ENCODE measurements around the gene GRXCR2.

The GRXCR2 gene, protein sequence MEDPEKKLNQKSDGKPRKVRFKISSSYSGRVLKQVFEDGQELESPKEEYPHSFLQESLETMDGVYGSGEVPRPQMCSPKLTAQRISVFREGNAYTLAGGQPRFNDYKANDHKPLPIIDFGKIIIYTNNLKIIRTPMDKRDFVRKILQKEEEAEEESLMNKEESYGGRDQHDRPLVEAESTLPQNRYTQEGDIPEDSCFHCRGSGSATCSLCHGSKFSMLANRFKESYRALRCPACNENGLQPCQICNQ

DNA sequence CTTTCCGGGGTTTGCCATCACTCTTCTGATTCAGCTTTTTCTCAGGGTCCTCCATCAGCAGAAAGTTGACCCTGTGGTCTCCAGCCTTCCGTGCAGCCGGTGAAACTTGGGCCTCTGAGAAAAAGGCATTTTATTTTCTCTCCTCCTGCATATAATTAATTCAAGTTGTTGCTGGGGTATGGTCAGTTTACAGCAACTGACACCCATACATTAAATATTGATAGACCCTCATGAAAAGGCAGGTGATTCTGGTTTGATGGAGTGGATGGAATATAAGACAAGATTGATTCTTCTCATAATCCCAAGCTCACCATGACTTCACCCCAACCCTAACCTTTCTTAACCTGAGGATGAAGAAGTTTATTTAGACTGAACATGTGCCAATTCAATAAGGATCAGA lies at the start of gene GRXCR2:
Gene GRXCR2, minus strand, starts transcription at position 101 of the 400 bp plus-strand sequence. Its CDS starts 46 bp downstream, at position 55.
- Histone ChIP-seq H3K27me3 (ENCODE audit: control insufficient read depth, insufficient read depth, low read length) (no peaks in the 10 kb centered on the region), H3K4me1 (ENCODE audit: control insufficient read depth, insufficient read depth, low read length) (no peaks in the 10 kb centered on the region), H3K4me3 (ENCODE audit: low read length) (no peak within 1 kb of the TSS), H3K9ac (ENCODE audit: low read length) (no peak within 1 kb of the TSS), H3K36me3 (ENCODE audit: control insufficient read depth, insufficient read depth, low read length) (no peaks in the 10 kb centered on the region), H3K27ac (ENCODE audit: low read depth, low read length) (no peak within 1 kb of the TSS)

DNA sequence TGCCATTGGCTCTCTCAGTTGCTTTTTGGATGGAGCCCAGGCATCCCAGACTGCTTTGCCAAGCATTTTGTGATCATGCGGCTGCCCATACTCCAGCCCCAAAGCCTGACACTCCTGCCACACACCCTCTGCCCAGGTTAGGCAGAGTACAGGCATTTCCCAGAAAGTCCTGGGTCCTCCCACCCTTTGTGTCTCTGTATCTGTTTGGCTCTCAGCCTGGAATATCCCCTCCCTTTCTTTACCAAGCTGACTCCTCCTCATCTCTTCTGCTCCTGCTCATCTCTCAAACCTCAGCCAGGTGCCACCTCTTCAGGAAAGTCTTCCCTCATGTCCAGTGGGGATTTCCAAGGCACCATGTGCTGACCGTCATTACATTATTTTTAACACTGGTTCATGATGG lies 49.2 kb upstream of the GRXCR2 start:
- Histone ChIP-seq H3K4me3 (ENCODE audit: low read length) (no peak overlapping the region), H3K27me3 (ENCODE audit: control insufficient read depth, insufficient read depth, low read length) (no peaks in the 10 kb centered on the region), H3K27ac (ENCODE audit: low read depth, low read length) (no peak overlapping the region), H3K9ac (ENCODE audit: low read length) (no peak overlapping the region), H3K36me3 (ENCODE audit: control insufficient read depth, insufficient read depth, low read length) (no peaks in the 10 kb centered on the region), H3K4me1 (ENCODE audit: control insufficient read depth, insufficient read depth, low read length) (no peaks in the 10 kb centered on the region)

DNA sequence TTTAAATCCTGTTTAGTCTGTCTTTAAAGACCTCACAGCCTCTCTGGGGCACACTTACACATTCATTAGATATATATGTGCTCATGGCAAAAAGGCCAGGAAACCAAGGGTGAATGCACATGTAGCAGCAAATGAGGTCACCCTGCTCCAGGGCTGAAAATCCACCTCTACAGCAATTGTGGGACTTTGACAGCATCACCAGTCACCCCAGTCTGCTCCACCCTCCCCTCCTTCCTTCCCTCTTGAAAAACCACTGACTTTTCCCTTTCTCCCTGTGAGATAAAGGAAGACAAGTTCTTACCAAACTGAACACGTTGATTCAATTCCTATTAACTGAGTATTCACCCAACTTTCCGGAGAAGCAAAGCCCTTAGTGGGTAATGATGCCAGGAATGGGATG lies 48.4 kb upstream of the GRXCR2 start:
- Histone ChIP-seq H3K27me3 (ENCODE audit: control insufficient read depth, insufficient read depth, low read length) (no peaks in the 10 kb centered on the region), H3K36me3 (ENCODE audit: control insufficient read depth, insufficient read depth, low read length) (no peaks in the 10 kb centered on the region), H3K9ac (ENCODE audit: low read length) (no peak overlapping the region), H3K27ac (ENCODE audit: low read depth, low read length) (no peak overlapping the region), H3K4me1 (ENCODE audit: control insufficient read depth, insufficient read depth, low read length) (no peaks in the 10 kb centered on the region), H3K4me3 (ENCODE audit: low read length) (no peak overlapping the region)

DNA sequence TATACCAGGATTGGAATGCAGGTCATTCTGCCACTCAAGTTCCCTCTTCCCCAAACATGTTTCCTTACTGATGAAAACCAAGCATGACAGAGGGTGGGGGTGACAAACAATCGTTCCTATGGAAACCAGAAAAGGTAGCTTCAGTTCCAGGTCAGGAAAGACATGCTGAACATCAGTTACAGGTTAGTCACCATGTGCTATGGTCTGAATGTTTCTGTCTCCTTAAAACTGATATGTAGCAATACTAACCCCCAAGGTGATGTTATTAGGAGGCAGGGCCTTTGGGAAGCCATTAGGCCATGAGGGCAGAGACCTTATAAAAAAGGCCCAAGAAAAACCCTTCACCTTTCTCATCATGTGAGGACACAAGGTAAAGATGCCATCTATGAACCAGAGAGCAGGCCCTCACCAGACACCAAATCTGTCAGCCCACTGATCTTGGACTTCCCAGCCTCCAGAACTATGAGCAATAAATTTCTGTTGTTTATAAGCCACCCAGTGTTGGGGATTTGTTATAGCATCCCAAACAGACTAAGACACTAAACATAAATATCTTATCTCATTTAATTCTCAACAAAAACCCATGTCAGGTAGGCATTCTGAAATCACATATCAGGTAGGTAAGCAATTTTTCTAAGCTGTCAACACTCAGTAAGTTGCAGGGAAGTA lies 47.9 kb upstream of the GRXCR2 start:
- no peaks in the 10 kb centered on the region for H3K4me1 ChIP-seq (ENCODE audit: control insufficient read depth, insufficient read depth, low read length)
- no peaks in the 10 kb centered on the region for H3K36me3 ChIP-seq (ENCODE audit: control insufficient read depth, insufficient read depth, low read length)
- H3K27me3 ChIP-seq (ENCODE audit: control insufficient read depth, insufficient read depth, low read length) = no peaks in the 10 kb centered on the region
- no peak overlapping the region for H3K9ac ChIP-seq (ENCODE audit: low read length)
- H3K4me3 ChIP-seq (ENCODE audit: low read length) = no peak overlapping the region
- H3K27ac ChIP-seq (ENCODE audit: low read depth, low read length) = no peak overlapping the region

DNA sequence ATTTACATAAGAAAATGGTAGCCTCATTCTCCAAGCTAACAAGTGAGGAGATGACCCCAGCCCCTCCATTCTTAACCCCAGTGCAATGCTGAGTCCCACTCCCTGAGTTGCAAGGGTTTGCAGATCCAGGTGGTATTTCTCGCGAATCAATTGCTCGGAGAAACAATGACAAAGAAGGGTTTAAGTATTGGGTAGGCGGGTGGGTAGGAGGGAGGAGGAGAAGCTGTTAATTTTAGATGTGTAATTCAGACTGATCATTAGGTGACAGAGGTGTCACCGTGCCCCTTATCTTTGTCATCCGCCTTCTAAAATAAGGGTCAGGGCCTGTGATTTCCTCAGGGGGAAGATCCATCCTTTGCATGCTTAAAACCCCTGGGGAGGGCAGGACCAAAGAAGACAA lies 46.6 kb upstream of the GRXCR2 start:
- no peak overlapping the region for H3K4me3 ChIP-seq (ENCODE audit: low read length)
- H3K36me3 ChIP-seq (ENCODE audit: control insufficient read depth, insufficient read depth, low read length) = no peaks in the 10 kb centered on the region
- no peaks in the 10 kb centered on the region for H3K4me1 ChIP-seq (ENCODE audit: control insufficient read depth, insufficient read depth, low read length)
- no peak overlapping the region for H3K9ac ChIP-seq (ENCODE audit: low read length)
- no peak overlapping the region for H3K27ac ChIP-seq (ENCODE audit: low read depth, low read length)
- no peaks in the 10 kb centered on the region for H3K27me3 ChIP-seq (ENCODE audit: control insufficient read depth, insufficient read depth, low read length)

DNA sequence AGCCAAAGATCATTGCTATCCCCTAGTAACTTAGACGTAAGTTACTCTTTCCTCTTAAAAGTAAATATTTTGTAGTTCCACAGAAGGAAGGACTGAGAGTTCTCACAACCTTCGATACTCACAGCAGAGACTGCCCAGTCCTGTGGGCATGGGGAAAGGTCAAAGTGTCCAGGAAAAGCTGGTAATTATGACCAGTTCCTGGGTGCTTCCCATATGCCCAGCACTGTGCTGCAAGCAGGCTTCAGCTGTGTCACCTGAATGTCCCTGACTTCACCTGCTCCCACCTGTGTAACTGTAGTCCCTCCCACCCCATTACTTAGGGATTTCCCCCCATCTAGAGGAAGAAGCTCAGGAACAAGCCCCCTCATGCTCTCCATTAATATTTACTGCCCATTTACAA lies 45.6 kb upstream of the GRXCR2 start:
- Histone ChIP-seq H3K36me3 (ENCODE audit: control insufficient read depth, insufficient read depth, low read length) (no peaks in the 10 kb centered on the region), H3K4me3 (ENCODE audit: low read length) (no peak overlapping the region), H3K27me3 (ENCODE audit: control insufficient read depth, insufficient read depth, low read length) (no peaks in the 10 kb centered on the region), H3K9ac (ENCODE audit: low read length) (no peak overlapping the region), H3K27ac (ENCODE audit: low read depth, low read length) (no peak overlapping the region), H3K4me1 (ENCODE audit: control insufficient read depth, insufficient read depth, low read length) (no peaks in the 10 kb centered on the region)

DNA sequence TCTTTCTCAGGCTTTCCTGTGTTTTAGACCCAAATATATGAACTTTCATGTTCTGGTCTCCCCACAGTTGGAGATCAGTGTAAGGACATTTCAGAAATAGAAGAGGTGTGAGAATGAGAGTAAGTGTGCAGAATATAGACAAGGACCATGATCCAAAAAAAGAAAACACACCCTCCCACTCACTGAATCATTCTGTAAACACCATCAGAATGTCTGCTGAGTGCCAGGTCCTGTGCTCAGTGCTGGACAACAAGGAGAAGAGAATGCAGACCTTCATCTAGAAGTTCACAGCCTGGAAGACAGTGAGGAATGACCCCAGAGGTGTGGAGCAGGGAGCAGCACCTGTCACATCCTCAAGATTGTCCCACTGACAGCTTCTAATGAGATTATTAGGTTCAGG lies 44.5 kb upstream of the GRXCR2 start:
- Histone ChIP-seq H3K27me3 (ENCODE audit: control insufficient read depth, insufficient read depth, low read length) (no peaks in the 10 kb centered on the region), H3K36me3 (ENCODE audit: control insufficient read depth, insufficient read depth, low read length) (no peaks in the 10 kb centered on the region), H3K4me1 (ENCODE audit: control insufficient read depth, insufficient read depth, low read length) (no peaks in the 10 kb centered on the region), H3K9ac (ENCODE audit: low read length) (no peak overlapping the region), H3K27ac (ENCODE audit: low read depth, low read length) (no peak overlapping the region), H3K4me3 (ENCODE audit: low read length) (no peak overlapping the region)

DNA sequence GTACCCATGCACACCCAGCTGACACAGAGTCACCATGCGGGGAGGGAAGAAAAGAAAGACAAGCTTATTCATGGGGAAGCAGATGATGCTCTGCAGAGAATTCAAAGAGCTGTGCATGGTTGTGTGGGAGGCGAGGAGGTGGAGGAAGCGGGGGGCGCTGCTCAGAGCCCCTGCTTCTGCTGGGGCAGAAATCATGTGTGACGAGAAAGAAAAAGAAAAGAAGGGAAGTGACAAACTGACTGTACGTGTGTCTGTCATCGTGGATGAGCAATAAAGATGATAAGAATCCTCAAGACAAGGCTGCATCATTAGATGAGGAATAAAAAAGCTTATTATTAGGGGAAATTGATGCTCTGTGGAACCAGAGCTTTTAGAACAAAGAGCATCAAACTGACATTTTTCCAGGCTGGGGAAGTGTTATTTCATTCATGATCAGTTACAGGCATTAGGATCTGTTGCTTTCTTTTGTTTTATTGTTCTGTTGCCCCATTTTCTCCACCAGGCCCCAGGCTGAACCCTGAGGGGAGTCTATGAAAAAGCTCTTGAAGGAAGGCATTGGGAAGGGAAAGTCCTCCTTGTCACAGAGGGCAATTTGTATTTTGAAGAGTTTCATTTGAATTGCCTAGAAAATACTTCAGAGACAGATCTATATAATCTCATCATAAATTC lies 43.3 kb upstream of the GRXCR2 start:
- Histone ChIP-seq H3K9ac (ENCODE audit: low read length) (no peak overlapping the region), H3K27me3 (ENCODE audit: control insufficient read depth, insufficient read depth, low read length) (no peaks in the 10 kb centered on the region), H3K36me3 (ENCODE audit: control insufficient read depth, insufficient read depth, low read length) (no peaks in the 10 kb centered on the region), H3K4me1 (ENCODE audit: control insufficient read depth, insufficient read depth, low read length) (no peaks in the 10 kb centered on the region), H3K4me3 (ENCODE audit: low read length) (no peak overlapping the region), H3K27ac (ENCODE audit: low read depth, low read length) (no peak overlapping the region)

DNA sequence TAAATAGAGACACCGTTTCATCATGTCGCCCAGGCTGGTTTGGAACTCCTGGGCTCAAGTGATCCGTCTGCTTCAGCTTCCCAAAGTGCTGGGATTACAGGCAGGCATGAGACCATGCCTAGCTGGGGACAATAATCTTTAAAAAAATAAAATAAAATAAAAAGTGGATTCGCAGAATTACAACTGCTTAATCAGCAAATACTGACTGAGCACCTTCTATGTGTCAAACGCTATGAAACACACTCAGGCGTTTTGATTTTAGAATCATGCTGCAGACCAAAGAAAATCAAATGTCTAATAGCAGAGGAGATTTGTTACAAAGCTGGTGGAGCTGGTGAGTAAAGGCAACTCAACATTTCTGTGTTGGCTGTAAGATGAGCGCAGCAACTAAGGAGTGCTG lies 40.9 kb upstream of the GRXCR2 start:
- H3K27ac ChIP-seq (ENCODE audit: low read depth, low read length) = no peak overlapping the region
- no peaks in the 10 kb centered on the region for H3K27me3 ChIP-seq (ENCODE audit: control insufficient read depth, insufficient read depth, low read length)
- no peaks in the 10 kb centered on the region for H3K36me3 ChIP-seq (ENCODE audit: control insufficient read depth, insufficient read depth, low read length)
- no peak overlapping the region for H3K4me3 ChIP-seq (ENCODE audit: low read length)
- H3K4me1 ChIP-seq (ENCODE audit: control insufficient read depth, insufficient read depth, low read length) = no peaks in the 10 kb centered on the region
- H3K9ac ChIP-seq (ENCODE audit: low read length) = no peak overlapping the region

DNA sequence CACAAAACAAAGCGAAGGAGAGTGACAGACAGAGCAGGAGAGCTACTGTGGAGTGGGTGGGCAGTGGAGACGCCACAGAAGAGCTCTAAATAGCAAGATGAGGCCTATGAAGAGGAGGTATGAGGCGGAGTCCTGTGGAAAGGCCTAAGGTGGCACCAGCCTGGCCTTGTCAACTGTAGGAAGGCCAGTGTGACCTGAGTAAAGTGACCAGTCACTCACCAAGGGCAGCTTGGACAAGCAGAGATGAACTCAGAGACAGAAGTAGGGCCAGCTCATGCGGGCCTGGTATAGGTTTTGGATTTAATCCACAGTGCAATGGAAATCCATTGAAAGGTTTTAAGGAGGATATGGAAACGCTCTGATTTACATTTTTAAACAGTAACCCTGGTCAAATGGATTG lies 39.8 kb upstream of the GRXCR2 start:
- Histone ChIP-seq H3K9ac (ENCODE audit: low read length) (no peak overlapping the region), H3K36me3 (ENCODE audit: control insufficient read depth, insufficient read depth, low read length) (no peaks in the 10 kb centered on the region), H3K27me3 (ENCODE audit: control insufficient read depth, insufficient read depth, low read length) (no peaks in the 10 kb centered on the region), H3K4me3 (ENCODE audit: low read length) (no peak overlapping the region), H3K27ac (ENCODE audit: low read depth, low read length) (no peak overlapping the region), H3K4me1 (ENCODE audit: control insufficient read depth, insufficient read depth, low read length) (no peaks in the 10 kb centered on the region)

DNA sequence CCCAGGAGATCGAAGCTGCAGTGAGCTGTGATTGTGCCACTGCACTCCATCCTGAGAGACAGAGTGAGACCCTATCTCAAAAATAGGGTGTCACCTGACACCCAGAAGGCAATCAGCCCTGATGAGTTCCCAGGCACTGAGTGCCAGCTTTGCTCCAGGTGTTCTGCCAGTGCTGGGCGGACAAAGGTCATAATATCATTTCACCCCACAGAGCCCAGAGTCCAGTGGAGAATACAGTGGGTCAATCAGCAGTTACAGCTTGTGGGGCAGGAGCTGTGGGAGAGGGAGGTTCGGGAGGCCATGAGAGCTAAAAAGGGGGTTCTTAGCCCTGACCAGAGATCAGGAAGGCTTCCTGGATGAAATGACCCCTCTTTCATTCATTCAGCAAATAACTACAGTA lies 39.2 kb upstream of the GRXCR2 start:
- Histone ChIP-seq H3K27me3 (ENCODE audit: control insufficient read depth, insufficient read depth, low read length) (no peaks in the 10 kb centered on the region), H3K4me3 (ENCODE audit: low read length) (no peak overlapping the region), H3K9ac (ENCODE audit: low read length) (no peak overlapping the region), H3K36me3 (ENCODE audit: control insufficient read depth, insufficient read depth, low read length) (no peaks in the 10 kb centered on the region), H3K27ac (ENCODE audit: low read depth, low read length) (no peak overlapping the region), H3K4me1 (ENCODE audit: control insufficient read depth, insufficient read depth, low read length) (no peaks in the 10 kb centered on the region)

DNA sequence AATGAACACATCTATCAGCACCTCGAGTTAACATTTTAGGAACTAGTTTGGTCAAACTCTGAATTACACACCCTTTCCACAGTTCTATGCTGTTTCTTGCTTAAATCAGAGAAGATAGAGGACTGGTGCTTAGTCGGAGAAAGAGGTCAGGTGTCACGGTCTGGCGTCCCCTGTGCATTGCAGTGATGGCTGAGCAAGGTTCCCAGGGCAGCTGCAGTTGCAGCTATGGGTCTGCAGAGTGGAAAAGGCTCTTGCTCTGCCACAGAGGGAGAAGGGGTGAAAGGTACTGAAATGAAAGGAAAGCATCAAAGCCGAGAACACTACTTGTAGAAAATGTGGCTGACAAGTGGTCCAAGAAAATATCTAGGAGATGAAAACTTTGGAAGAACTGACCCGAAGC lies 38.4 kb upstream of the GRXCR2 start:
- Histone ChIP-seq H3K27ac (ENCODE audit: low read depth, low read length) (no peak overlapping the region), H3K4me1 (ENCODE audit: control insufficient read depth, insufficient read depth, low read length) (no peaks in the 10 kb centered on the region), H3K27me3 (ENCODE audit: control insufficient read depth, insufficient read depth, low read length) (no peaks in the 10 kb centered on the region), H3K36me3 (ENCODE audit: control insufficient read depth, insufficient read depth, low read length) (no peaks in the 10 kb centered on the region), H3K4me3 (ENCODE audit: low read length) (no peak overlapping the region), H3K9ac (ENCODE audit: low read length) (no peak overlapping the region)

Measured in rectal smooth muscle tissue (tissue), 1 donor.